NCI-H1694 (cell line): ENCODE results near the gene PLIN3.
"Not testable (repeated sequence)": the region's sequence is repeated elsewhere in the genome, so short reads cannot be mapped to it uniquely, and the experiment has no call there.

Source experiments
- DNase-seq: peaks from one replicate; lab custom pipeline; 2025; lab: John Stamatoyannopoulos, UW

PLIN3 gene, protein sequence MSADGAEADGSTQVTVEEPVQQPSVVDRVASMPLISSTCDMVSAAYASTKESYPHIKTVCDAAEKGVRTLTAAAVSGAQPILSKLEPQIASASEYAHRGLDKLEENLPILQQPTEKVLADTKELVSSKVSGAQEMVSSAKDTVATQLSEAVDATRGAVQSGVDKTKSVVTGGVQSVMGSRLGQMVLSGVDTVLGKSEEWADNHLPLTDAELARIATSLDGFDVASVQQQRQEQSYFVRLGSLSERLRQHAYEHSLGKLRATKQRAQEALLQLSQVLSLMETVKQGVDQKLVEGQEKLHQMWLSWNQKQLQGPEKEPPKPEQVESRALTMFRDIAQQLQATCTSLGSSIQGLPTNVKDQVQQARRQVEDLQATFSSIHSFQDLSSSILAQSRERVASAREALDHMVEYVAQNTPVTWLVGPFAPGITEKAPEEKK

DNA sequence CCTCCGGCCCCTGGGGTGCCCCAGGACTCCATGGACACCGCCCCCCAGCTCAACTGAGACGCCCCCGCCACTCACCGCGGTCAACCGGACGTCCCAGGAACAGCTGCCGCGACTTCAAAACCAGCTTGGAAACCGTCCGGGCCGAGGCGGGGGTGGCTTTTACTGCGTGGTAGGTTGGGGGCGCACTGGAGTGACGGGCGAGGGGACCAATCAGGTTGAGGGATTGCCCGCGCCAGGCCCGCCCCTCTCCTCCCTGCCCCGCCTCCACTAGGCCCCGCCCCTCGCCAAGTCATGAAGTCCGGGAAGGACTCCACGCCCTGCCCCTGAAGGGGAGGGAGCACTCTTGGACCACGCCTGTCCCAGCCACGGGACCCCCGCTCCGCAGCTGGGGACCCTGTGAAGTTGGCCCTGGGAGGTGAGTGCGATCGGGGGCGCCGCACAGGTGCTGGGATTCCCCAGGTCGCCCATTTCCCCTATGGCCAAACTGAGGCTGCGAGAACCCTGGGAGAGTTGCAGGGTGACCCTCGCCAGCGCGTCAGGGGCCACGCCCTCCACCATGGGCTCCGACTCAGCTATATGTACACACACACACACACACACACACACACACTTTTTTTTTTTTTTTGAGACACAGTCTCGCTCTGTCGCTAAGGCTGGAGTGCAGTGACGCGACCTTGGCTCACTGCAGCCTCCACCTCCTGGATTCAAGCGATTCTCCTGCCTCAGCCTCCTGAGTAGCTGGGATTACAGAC is at the start of gene PLIN3:
Gene PLIN3, minus strand, starts transcription at position 134 of the 752 bp plus-strand sequence. CDS start 6,273 bp downstream, outside the sequence.
- DNase-seq = no peak

DNA sequence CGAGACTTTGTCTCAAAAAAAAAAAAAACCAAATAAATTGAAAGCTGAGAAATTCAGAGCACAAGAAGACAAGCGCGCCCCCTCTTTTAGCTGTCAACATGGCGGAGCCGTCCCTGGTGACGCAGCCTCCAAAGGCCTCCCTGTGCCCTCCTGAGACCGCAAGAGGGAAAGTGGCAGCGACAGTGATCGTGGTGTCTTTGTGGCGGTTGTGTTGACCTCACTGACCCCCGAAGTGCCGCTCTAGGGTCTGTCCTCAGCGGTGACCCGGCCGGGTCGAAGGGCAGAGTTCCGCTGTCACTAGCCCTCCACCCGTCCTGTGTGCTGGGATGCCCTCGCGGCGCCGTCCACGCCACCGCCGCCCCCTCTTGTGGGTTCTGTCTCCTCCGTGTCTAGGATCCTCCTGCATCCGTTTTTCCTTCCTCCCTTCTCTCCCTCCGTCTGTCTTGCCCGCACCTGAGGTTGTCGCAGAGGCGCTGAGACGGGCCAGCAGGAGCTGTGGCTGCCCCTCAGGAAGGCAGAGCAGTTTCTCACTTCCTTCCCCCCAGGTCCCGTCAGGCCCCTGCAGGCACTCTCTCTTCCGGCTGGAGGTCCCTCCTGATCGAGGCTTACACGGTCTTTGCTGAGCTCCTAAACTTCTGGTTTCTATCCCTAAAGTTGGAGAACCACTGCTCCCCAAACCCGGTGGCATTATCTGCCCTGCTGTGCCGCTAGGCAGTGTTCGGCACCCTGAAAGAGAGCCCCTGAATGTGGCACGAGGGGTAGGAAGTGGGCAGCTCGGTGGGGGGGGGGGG is 49.0 kb upstream of the PLIN3 start:
- DNase-seq = no peak

DNA sequence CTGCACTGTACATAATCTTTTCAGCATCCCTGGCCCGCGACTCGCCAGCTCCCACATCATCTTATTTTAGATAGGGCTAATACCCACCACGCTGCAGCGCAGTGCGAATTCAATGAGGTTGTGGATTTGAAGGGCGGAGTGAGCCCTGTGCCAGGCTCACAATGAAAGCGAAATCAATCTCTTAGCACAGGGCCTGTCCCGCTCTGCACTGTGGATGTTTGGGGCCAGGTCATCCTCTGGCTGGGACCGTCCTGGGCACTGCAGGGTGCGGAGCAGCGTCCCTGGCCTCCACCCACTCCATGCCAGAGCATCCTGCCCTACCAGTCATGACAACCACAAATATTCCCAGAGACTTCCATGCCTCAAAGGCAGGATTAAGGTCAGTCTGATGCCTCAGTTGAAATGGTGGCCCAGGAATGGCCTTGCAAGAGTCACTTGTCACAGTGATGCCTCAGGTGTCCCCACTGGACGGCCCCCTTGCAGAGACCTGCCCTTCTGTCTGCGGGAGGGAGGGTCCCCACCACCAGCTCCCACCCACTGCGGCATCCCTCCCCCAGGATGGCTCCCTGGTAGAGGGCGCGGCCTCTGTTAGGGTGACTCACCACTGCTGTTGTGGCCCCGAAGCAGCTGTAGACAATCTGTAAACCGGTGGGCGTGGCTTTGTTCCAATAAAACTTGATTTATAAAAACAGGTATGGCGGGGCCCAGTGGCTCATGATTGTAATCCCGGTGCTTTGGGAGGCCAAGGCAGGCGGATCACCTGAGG is 47.5 kb upstream of the PLIN3 start:
- DNase-seq = peak; percentile 1

DNA sequence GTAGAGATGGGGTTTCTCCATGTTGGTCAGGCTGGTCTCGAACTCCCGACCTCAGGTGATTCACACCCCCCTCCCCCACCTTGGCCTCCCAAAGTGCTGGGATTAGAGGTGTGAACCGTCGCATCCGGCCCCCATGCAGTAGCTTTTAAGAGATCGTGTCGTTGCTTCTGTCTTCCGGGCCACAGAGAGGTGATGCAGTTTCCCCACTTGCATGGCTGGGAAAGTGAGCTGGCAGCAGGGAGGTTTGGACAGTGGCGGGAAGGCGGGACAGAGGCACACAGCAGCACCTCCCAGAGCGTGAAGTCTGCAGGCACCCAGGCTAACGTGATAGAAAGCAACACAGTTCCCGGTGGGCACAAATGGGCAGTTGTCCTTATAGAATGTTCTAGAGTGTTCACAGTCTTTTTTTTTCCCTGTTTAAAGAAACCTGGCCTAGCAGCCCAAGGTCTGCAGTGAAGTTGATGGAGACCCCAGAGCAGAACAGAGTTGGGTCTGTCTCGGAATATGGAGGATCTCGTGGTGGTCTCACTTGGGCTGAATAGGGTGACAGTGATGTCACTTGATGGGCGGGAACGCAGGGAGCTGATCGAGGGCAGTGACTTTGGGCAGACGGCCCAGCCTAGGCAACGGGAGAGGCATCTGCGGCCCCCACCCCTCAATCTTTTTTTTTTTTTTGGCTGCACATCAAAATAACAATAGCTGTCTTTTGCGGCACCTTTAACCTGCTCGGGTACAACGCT is 46.7 kb upstream of the PLIN3 start:
- no peak for DNase-seq

DNA sequence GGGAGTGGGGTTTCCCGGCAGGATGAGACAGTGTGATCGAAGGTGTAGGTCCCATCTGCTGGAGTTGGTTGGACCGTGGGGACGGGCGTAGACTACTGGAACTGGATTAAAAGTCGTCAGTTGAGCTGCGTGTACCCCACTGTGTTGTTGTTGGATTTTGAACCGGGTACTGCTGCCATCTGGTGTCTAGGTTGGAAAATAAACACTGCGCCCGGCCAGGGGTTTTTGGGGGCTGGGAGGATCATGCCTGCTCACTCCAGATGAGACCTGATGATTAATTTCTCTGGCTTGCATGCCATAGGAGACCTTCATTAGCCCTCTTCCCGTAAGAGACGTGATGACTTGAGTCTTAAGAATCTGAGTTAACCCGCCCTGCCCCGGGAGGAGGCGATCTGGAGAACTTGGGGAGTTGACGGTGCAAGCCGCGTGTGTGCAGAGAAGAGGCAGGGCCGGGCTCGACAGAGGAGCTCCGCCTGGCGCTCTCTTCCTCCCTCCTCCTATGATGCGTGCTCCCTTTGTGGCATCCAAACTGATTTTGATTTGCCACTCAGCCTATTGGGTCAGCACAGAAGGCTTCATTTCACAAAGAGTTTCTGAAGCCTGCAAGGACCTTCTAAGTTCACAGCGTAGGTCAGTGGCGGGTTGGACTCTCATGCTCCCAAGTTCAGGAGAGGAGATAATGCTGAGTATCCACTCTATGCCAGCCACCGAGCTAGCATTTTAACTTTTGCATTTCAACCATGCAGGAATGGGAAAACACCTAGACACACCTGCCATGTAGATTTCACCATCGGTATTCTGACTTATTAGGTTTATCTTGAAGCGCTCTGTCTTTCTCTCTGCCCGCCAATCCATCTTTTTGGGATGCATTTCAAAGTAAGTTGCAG is 44.6 kb upstream of the PLIN3 start:
- peak; percentile 21 for DNase-seq

DNA sequence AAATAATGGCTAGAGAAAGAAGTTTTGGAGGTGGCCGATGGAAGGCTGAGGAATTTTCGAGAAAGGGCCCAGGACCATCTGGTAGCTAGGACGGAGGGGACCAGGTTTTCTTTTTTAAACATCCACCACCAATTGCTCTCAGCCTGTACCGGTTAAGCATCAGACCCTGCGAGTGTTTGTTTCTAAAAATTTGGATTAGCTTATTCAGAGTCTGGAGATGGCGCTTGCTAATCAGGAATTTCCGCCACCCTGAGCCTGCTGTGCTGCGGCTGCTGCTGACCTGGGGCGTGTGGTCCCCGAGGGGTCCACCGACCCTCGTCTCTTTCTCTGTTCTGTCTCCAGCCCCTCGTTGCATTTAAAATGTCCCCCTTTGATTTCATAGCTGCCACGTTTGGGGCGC is 43.8 kb upstream of the PLIN3 start:
- no peak for DNase-seq

DNA sequence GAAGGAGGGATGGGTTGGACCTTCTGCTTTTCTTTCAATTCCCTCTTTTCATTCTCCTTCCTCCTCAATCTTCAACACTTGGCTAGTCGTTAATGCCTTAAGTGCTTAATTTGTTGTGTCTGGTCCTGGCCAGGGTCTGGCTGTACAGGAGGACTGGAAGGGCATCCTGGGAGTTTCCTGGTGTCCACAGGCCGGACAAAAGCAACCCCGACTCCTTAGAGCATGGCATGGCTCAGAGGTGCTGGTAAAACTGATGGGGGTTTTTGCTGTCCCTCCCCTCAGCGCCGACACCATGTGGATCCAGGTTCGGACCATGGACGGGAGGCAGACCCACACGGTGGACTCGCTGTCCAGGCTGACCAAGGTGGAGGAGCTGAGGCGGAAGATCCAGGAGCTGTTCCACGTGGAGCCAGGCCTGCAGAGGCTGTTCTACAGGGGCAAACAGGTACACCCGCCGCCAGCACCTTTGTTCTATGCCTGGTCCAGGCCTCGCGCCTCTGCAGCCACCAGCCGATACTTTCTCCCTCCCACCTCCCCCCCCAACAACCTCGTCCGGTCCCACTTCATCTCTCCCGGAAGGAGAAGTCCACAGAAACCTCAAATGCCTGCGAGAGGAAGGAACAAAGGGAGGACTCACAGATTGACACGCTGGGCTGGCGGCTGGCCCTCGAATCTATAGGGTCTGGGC is 43.3 kb upstream of the PLIN3 start:
- no peak for DNase-seq

DNA sequence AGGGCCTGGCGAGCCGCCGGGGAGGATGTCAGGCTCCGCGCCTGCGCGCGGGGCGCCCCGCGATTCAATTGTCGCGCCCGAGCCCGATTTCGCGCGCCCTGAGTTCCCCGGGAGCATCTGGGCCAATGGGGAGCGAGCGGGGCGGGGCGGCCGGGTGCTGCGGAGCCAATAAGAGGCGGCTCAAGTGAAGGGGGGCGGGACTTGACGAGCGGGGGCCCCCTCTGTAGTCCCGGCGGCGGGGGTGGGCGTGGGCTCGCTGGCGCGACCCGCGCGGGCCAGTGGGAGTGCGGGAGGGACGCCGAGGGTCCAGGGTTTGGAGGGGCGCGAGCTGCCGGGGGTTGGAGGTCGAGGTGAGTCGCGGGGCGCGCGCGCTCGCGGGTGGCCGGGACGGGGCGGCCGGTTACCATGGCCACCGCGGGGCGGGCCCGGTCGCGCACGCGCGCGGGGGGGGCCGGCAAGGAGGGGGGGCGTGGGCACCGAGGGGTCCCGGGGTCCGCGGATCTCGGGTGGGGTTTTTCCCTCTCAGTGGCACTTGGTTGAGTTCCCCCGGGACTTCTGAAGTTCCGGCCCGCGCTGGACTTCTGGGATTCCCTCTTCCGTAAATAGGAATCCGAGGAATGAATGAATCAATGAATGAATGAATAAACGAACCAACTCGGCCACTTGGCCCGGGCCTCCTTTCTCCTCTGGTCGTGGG is 42.6 kb upstream of the PLIN3 start:
- DNase-seq = peak; percentile 43

DNA sequence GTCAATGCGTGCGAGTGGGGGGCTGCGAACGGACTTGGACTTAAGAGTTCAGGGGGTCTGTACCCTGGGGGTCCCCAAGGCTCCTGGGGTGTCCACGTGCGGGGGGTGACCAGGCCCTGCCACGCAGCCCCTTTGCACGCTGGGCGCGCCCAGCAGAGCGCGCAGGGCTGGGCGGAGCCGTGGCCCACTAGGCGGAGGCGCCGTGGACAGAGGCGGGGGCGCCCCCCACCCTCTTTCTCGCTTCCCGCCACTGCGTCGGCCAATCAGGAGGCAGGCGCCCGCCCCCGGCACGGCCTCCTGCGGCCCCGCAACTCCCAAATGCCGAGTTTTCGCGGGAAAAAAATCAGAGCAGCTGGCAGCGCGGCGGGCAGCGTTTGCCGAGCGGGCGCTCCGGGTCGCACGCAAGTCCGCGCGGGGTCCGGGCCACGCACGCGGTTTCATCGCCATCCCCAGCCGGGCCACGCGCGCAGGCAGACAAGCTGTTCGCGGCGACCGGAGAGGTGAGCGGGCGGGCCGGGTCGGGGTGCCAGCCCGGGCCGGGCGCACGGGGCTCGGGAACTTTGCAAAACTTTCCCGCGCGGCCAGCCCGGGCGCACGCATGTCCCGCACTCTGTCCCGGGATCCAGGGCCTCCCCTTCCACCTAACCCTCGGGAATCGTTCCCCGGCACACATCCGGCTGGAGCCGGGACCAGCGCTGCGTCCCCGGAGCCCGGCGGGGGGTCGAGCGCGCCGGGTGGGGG is 41.9 kb upstream of the PLIN3 start, which contains the start of gene UHRF1:
Gene UHRF1, plus strand, starts transcription at position 346 of the 741 bp plus-strand sequence. CDS start 1,385 bp downstream, outside the sequence.
- peak; percentile 4 for DNase-seq

DNA sequence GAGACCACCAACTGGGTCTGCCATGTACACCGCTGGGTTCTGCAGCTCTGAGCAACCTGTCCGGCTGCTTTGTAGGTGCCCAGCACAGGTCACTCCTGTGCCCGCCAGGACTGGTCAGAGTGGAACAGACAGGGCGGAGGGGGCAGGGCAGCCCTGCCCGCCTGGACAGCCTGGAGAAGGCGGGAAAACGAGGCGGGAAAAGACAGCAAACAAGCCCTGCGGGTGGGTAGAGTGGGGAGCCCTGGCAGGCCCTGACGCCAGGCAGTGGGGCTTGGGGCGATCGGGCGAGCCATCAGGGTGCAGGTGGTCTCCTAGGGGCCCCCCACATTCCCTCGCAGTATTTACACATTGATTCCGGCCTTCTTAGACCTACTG is 41.3 kb upstream of the PLIN3 start:
- no peak for DNase-seq

DNA sequence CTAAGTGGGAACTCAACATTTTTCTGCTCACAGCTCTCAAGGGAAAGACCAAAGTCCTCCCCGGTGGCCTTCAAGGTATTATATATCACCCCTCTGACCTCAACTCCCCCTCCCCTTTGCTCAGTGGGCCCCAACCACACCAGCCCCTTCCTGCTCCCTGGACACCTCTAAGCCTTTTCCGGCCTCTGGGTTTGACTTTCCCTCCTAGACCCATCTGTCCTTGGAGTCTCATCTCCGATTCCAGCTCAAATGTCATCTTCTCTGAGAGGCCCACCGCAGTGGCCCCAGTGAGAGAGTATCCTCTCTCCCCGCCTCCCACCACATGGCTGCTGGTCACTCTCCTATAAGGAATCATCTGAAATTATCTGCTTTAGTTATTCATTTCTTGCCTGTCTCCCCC is 40.9 kb upstream of the PLIN3 start:
- DNase-seq = no peak

DNA sequence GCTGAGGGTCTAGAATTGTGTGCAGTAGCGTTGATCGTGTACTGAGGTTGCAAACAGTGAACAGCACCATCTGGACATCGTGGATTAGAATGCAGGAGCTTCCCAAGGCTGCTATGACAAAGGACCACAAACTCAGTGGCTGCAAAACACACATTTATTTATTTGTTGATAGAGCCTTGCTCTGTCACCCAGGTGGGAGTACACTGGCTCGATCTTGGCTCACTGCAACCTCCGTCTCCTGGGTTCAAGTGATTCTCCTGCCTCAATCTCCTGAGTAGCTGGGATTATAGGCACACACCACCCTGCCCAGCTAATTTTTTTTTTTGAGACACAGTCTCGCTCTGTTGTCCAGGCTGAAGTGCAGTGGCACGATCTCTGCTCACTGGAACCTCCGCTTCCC is 39.5 kb upstream of the PLIN3 start:
- no peak for DNase-seq

DNA sequence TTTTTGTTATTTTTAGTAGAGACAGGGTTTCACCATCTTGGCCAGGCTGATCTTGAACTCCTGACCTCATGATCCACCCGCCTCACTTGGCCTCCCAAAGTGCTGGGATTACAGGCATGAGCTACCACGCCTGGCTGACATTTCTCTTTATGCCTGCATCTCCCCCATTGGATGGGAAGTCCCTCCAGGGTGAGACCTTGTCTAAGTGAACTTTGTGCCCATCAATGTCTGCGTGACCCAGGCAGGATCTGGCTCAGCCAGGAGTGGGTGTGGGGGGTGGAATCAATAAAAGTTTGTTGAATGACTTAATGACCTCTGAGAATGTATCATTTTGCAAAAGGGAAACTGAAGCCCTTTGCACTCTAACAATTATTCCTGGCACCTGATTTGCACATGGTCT is 37.0 kb upstream of the PLIN3 start:
- no peak for DNase-seq

DNA sequence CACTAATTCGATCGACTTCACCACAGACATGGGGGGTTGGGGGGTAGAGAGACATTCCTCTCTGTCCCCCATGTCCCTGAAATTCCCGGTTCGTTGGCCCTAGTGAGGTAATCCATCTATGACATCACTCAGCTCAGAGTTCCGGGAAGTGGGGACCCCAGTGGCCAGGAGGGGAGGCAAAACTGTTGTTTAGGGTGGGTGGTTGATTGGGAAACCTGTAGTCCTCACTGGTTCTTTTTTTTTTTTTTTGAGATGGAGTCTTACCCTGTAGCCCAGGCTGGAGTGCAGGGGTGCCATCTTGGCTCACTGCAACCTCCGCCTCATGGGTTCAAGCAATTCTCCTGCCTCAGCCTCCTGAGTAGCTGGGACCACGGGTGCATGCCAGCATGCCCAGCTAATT is 35.3 kb upstream of the PLIN3 start, which contains the start of gene ARRDC5:
Gene ARRDC5, minus strand, starts transcription at position 101 of the 400 bp plus-strand sequence. Its CDS starts 71 bp downstream, at position 30.
- DNase-seq = no peak

DNA sequence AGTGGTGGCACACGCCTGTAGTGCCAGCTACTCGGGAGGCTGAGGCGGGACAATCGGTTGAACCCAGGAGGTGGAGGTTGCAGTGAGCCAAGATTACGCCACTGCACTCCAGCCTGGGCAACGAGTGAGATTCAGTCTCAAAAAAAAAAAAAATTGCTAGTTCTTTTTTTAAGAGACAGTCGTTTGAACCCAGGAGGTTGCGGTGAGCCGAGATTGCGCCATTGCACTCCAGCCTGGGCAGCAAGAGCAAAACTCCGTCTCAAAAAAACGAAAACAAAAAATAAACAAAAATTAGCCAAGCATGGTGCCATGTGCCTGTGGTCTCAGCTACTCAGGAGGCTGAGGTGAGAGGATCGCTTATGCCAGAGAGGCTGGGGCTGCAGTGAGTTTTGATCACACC is 33.4 kb upstream of the PLIN3 start:
- not testable (repeated sequence) for DNase-seq

DNA sequence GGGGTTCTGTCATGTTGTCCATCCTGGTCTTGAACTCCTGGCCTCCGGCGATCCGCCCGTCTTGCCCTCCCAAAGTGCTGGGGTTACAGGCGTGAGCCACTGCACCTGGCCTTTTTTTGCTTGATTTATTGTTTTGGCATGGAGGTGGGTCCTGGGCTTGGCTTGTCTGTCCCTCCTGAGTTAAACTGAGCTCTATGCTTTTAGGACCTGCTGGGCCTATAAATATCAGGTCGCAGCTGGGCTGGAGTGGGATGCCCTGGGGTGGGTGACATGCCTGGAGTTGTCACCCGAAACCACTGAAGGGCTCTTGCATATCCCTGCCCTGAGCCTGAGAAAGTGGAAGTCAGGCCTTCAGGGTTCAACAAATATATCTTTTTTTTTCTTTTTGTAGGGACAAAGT is 29.7 kb upstream of the PLIN3 start:
- no peak for DNase-seq

DNA sequence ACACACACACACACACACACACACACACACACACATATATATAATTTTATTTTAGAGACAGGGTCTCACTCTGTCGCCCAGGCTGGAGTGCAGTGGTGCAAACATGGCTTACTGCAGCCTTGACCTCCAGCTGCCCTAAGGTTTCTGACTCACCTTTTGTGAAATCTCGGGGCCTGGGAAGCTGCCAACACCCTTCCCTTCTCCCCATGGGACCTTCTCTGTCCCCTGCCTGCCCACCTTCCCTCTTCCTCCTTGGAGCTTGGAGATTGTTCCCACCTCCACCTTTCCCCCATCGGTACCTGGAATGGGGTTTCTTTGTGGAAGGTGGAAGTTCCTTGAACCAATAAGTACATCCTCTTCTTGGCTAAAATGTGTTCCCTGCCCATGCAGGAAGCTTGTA is 28.9 kb upstream of the PLIN3 start:
- no peak for DNase-seq

DNA sequence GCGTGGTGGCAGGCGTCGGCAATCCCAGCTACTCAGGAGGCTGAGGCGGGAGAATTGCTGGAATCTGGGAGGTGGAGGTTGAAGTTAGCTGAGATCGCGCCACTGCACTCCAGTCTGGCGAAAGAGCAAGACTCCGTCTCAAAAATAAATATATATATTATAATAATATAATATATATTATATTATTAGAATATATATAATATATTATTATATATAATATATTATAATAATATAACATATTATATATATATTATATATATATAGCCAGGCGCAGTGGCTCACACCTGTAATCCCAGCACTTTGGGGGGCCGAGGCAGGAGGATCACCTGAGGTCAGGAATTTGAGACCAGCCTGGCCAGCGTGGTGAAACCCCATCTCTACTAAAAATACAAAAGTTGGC is 25.5 kb upstream of the PLIN3 start:
- DNase-seq = not testable (repeated sequence)
